Measurements from ENCODE around the gene ATP6V0D1.

The ATP6V0D1 gene

DNA sequence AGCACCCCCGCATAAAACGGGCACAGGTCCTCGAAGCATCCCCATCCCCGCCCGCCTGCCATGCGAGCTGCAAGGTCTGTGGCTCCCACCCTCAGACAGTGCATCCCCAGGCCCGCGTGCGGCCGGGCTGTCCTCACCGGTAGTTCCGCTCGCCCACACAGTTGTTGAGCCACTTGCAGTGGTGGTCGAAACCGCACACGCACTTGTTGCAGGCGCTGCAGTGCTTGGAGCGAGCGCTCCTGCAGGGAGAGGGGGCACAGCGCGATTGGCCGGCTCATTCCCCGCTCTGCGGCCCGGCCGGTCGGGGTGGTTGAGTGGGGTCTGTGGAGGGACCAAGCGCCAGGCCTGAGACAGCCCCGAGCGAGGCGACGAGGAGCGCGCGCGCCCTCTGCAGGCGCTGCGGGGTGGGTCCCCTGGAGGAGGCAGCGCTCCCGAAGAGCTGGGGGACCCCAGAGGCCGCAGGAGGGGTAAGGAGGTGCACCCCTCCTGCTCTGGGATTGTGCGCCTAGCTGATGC is 81.7 kb downstream of the ATP6V0D1 start:
- ATAC-seq (ENCODE audit: low read depth) (peak; percentile 80), DNase-seq (ENCODE audit: low spot score in 2 of 2) (peak; percentile 56 to 71)
- peaks cover 10% of the 10 kb centered on the region for H3K27me3 Mint-ChIP-seq
- H3K4me3 Mint-ChIP-seq: no peak overlapping the region
- H3K27ac Mint-ChIP-seq: no peak overlapping the region
- peaks cover 1% of the 10 kb centered on the region for H3K4me1 Mint-ChIP-seq
- H3K9me3 Mint-ChIP-seq: no peaks in the 10 kb centered on the region
- H3K36me3 Mint-ChIP-seq: no peaks in the 10 kb centered on the region

DNA sequence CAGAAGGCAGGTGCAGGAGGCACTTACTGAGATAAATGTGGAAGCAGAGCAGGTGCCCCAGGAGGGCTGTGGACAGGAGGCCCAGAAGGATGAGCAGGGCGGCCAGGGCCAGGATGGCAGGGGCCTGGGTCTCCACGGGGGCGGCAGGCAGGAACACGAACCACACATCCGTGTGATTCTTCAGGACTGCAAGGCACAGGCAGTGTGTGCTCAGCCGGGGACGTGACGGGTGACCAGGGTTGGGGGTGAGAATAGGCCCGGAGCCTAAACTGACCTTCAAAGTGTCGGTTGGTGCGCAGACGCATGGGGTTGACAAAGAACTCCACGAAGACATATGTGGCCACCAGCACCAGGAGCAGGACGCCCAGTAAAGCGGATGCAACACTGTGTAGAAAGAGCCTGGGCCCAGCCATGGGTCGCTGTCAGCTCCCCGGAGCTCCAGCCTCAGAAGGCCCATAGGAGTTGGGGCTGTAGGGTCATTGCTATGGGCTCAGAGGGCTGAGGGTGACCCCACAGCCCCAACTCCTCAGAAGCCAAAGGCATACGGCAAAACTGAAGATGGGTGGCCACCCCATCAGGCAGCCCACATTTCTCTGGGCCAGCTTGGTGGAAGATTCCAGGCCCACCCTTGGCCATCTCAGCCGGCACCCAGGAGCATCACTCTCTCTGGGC is 82.3 kb downstream of the ATP6V0D1 start:
- Mint-ChIP-seq H3K27ac (no peak overlapping the region), H3K36me3 (no peaks in the 10 kb centered on the region), H3K4me3 (no peak overlapping the region), H3K4me1 (peaks cover 5% of the 10 kb centered on the region), H3K27me3 (peaks cover 12% of the 10 kb centered on the region), H3K9me3 (no peaks in the 10 kb centered on the region)
- DNase-seq (ENCODE audit: low spot score in 2 of 2): no peak
- no peak for ATAC-seq (ENCODE audit: low read depth)

DNA sequence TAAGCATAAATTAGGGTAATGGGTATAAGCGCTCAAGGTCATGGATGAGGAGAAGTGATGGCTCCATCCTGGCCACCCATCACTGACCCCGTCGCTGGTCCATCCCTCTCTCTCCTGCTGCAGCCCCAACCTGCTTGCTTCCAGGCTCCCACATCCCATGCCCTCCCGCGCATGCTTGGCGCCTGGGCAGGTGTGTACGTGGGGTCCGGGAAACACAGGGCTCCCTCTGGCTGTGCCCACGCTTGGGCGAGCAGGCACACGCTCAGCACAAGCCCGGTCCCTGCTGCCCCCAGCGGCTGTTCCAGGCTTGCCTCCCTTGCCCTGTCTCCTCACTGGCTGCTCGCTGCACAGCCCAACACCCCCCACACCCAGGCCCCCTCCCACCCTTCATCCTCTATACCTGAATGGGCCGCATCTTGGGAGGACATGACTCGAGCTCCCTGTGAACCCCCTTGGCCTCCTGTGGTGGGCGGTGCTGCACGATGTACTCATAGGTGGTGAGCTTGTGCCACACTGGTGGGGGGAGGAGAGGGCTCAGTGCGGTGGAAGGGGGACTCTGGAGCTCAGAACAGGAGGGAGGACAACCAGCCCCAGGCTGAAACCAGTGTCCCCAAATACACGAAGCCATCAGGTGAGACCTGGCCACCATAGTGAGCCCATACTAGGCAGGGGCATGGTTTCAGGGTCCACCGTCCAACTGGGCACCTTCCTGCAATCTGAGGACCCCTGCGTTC is 83.0 kb downstream of the ATP6V0D1 start:
- Mint-ChIP-seq H3K4me3 (no peak overlapping the region), H3K27ac (no peak overlapping the region), H3K36me3 (no peaks in the 10 kb centered on the region), H3K9me3 (no peaks in the 10 kb centered on the region), H3K4me1 (peaks cover 5% of the 10 kb centered on the region), H3K27me3 (peaks cover 13% of the 10 kb centered on the region)
- ATAC-seq (ENCODE audit: low read depth): no peak
- DNase-seq (ENCODE audit: low spot score in 2 of 2): no peak

DNA sequence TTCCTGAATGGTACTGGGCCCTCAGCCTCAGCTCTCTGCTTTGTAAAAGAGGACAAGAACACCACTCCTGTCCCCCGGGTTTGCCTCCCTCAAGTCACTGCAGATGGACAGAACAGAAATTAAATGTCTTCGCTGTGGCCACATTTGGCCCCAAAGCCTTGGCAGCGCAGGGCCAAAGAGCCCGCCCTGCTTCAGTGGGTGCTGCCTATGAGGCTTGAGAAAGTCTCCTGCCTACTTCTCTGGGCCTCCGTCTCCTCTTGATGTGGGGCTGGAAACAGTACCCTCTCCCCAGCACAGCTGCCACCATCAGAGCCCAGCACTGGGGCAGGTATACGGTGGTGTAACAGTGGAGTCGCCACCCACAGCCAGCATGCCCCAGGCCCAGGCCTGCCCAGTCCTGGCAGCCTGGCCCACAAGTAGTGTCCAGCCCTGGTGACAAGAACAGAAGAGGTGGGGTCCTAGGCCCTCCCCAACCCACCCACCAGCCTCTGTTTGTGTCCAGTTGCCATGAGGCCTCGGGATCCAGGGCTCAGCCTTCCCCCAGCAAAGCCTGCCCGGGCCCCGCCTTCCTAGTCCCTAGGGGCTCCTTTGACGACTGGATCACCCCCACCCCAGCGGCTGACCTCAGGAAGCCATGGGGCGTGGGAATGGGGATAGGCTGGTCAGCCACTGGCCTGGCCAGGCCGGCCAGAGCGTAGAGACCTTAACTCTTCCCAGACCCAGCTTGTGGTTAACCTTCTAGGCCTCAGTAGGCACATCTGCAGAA is 83.7 kb downstream of the ATP6V0D1 start:
- no peaks in the 10 kb centered on the region for H3K36me3 Mint-ChIP-seq
- no peak overlapping the region for H3K27ac Mint-ChIP-seq
- no peaks in the 10 kb centered on the region for H3K9me3 Mint-ChIP-seq
- H3K27me3 Mint-ChIP-seq: peaks cover 16% of the 10 kb centered on the region
- H3K4me3 Mint-ChIP-seq: no peak overlapping the region
- DNase-seq (ENCODE audit: low spot score in 2 of 2) (no peak), ATAC-seq (ENCODE audit: low read depth) (no peak)
- H3K4me1 Mint-ChIP-seq: peaks cover 9% of the 10 kb centered on the region

DNA sequence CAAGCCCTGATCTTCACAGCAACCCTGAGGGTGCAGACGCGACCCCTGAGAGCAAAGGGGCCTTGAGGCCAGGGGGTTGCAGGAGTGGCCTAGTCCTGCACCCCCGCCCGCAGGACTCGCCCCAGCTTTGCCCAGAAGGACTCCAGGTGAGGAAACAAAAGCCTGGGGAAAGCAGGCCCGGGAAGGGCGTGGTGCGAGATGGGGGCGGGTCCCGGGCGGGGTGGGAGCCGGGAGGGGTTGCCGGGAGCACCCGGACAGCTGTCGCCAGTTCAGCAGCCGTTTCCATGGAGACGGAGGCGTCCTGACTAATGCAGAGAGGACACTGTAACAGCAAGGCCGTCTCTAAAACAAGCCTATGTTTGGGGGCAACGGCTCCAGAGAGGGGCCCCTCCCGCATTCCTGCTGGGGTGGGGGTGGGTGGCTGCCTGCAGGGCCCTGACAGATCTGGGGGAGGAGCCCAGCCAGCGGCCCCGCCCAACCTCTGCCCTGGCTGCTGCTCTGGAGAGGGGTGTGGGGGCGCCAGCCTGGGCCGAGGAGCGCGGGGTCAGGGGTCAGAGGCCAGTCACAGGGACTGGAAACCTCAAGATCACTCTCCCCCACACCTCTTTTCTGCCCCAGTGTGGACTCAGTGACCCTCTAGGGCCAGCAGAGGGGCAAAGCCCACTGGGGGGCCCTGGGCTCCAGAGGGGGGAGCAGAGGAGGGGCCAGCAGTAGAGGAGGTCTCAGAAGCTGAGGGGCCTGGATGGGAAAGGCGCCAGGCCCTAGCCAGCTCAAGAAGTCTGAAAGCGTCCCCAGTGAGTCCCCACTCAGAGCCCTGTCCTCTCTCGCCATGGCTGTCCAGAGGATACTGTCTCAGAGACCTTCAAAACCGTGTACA is 84.6 kb downstream of the ATP6V0D1 start:
- H3K9me3 Mint-ChIP-seq: no peaks in the 10 kb centered on the region
- no peaks in the 10 kb centered on the region for H3K36me3 Mint-ChIP-seq
- DNase-seq (ENCODE audit: low spot score in 2 of 2) (no peak), ATAC-seq (ENCODE audit: low read depth) (no peak)
- H3K27me3 Mint-ChIP-seq: peaks cover 22% of the 10 kb centered on the region
- H3K4me3 Mint-ChIP-seq: no peak overlapping the region
- peaks cover 9% of the 10 kb centered on the region for H3K4me1 Mint-ChIP-seq
- H3K27ac Mint-ChIP-seq: no peak overlapping the region

DNA sequence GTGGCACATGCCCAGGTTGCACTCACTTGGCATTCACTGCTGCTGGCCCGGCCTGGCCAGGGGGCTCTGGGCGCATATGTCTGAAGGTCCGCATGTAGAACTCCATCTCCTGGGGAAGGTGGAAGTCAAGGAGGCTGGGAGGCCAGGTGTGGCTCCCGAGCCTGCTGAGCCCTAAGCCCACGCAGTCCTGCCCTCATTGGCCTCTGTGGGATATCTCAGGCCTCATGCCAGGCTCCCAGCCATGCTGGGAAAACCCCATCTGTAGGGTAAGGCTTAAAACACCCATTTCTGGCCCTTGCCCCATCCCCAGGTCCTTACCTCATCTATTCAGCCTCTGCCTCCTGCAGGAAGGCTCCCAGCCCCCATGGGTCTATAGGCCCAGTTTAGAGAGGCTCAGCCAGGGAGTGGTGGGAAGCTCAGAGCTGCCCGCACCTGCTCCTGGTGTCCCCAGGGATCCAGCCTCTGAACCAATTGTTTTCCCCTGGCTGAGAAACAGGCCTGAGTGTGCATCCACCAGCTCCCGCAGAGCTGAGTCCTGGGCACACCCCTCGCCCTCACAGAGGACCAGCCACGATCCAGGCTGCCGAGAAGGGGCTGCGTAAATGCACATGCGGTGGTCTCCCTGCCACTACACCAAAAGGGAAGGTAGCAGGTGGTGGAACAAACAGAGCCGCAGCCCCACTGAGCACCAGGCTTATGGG is 85.3 kb downstream of the ATP6V0D1 start:
- peaks cover 22% of the 10 kb centered on the region for H3K27me3 Mint-ChIP-seq
- ATAC-seq (ENCODE audit: low read depth) (no peak), DNase-seq (ENCODE audit: low spot score in 2 of 2) (no peak)
- no peak overlapping the region for H3K27ac Mint-ChIP-seq
- H3K4me1 Mint-ChIP-seq: peaks cover 13% of the 10 kb centered on the region
- no peaks in the 10 kb centered on the region for H3K36me3 Mint-ChIP-seq
- no peaks in the 10 kb centered on the region for H3K9me3 Mint-ChIP-seq
- no peak overlapping the region for H3K4me3 Mint-ChIP-seq

DNA sequence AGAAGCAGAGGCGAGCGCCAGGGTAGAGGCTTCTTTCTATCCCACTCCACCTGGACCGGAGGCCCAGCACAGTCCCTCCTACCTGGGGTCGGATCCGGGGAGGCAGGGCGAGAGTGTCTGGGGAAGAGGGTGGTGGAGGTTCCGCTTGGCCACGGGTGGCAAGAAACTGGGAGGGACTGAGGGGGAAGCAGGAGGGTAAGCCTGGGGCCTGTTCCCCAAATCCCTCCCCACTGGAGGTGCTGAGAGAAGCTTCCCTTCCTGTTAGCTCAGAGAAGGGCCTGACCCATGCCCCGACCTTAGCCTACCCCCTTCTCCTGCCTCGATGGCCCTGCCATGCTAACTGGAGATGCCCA is 85.9 kb downstream of the ATP6V0D1 start:
- peaks cover 17% of the 10 kb centered on the region for H3K4me1 Mint-ChIP-seq
- no peak overlapping the region for H3K4me3 Mint-ChIP-seq
- no peak for ATAC-seq (ENCODE audit: low read depth)
- H3K27me3 Mint-ChIP-seq: peaks cover 24% of the 10 kb centered on the region
- H3K27ac Mint-ChIP-seq: no peak overlapping the region
- no peak for DNase-seq (ENCODE audit: low spot score in 2 of 2)
- no peaks in the 10 kb centered on the region for H3K36me3 Mint-ChIP-seq
- H3K9me3 Mint-ChIP-seq: no peaks in the 10 kb centered on the region

DNA sequence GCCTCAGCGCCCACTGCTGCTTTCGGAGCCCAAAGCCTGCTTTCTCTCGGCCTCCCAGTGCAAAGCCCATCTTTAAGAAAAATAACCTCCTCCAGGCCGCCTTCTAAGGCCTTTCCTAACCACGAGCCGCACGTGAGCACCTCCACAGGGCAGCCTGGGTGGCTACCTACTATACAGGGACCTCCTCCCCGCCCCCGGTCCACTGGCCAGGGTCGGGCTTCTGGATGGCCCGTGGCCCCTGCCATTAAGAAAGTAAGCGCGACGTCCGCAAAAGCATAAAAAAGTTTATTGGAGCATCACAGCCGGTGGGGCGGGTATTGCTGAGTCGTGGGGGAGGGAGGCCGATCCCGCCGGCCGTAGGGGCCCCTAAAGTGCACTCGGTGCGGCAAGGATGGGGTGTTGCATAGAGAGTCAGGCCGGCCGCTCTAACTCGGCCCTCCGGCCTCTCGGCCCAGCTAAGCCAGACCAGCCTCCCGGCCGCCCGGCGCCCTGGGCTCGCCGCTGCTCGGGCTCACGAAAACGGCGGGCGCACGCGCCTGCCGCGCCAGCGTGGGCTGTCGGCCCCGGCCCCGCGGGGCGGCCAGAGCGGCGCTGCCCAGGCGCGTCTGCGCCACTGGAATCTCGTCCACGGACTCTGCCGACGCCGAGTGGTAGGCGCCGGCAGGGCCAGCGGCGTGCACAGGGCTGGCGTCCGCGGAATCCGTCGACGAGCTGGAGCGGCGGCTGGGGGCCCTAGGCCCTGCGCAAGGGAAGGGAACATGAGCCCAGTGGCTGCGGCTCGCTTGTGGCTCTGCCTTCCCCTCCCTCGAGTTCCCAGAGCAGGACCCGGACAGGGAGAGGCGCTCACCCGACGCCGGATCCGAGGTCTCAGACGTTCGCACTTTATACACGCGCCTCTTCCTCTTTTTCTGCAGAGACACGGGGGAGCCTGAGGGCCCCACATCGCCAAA is 86.5 kb downstream of the ATP6V0D1 start:
- H3K27me3 Mint-ChIP-seq: peaks cover 28% of the 10 kb centered on the region
- DNase-seq (ENCODE audit: low spot score in 2 of 2) (peak in 1 of 2 donors; percentile 37), ATAC-seq (ENCODE audit: low read depth) (peak; percentile 59)

DNA sequence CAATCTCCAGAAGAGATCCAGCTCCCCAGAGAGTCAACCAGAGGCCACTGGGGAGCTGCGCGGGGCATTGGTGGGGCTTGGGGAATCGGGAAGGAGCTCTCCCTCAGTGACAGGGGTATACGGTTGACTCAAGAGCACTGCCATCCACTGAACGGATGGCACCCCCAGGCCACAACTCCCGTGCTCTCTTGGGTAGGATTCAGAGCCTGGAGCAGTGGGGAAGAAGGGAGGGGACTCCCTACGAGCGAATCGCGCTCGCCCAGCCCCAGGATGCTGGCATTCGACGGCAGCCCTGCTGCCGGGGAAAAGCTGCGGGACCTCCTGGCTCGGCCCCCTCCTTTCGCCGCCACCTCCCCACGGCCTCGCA is 87.2 kb downstream of the ATP6V0D1 start:
- no peak overlapping the region for H3K27ac Mint-ChIP-seq
- no peaks in the 10 kb centered on the region for H3K36me3 Mint-ChIP-seq
- peaks cover 28% of the 10 kb centered on the region for H3K27me3 Mint-ChIP-seq
- DNase-seq (ENCODE audit: low spot score in 2 of 2) (no peak), ATAC-seq (ENCODE audit: low read depth) (no peak)
- H3K4me1 Mint-ChIP-seq: peaks cover 21% of the 10 kb centered on the region
- H3K4me3 Mint-ChIP-seq: peak overlapping the region; percentile 74
- H3K9me3 Mint-ChIP-seq: no peaks in the 10 kb centered on the region

More for the DNA sequence above, 86.5 kb downstream of the ATP6V0D1 start:
- H3K36me3 Mint-ChIP-seq: no peaks in the 10 kb centered on the region
- no peaks in the 10 kb centered on the region for H3K9me3 Mint-ChIP-seq
- peaks cover 21% of the 10 kb centered on the region for H3K4me1 Mint-ChIP-seq
- peak overlapping the region; percentile 74 for H3K4me3 Mint-ChIP-seq
- H3K27ac Mint-ChIP-seq: no peak overlapping the region

DNA sequence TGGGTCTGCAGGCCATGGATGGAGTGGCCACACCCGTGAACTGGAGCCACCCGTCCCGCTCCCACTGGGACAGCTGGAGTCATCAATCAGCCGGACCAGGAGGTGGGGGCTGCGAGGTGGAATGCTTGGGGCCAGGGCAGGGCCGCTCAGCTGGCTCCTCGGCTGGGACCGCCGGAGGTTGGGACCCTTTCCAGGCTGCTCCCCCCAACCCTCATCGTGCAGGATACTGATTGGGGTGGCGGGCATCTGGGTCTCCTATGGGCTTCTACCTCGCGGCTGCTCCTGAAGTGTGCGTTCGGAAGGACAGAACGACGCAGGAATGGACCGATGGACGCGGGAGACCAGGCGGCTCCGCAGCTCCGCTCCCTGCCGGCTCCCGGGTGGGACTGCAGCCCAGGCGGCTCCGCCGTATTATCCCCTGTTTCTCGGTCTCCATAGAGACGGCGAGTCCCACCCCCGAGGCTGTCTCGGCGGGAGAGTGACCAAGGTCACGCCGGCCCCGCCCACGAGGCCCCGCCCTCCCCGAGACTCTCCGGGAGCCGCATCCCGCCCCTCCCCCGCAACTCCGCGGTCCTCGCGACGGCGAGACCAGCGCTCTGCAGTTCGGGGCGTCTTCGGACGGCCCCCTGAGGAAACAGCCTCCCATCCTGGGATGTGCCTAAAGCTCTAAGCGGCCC is 87.7 kb downstream of the ATP6V0D1 start, which contains the start of gene TPPP3:
Gene TPPP3 (minus strand): TSS at position 388 of the 677 bp plus-strand sequence. CDS start 2,387 bp downstream, outside the sequence.
- H3K4me3 Mint-ChIP-seq: peak within 1 kb of the TSS; percentile 74
- peaks cover 26% of the 10 kb centered on the region for H3K27me3 Mint-ChIP-seq
- H3K27ac Mint-ChIP-seq: no peak within 1 kb of the TSS
- no peaks in the 10 kb centered on the region for H3K9me3 Mint-ChIP-seq
- no peaks in the 10 kb centered on the region for H3K36me3 Mint-ChIP-seq
- peaks cover 21% of the 10 kb centered on the region for H3K4me1 Mint-ChIP-seq
- DNase-seq (ENCODE audit: low spot score in 2 of 2) (no peak), ATAC-seq (ENCODE audit: low read depth) (peak; percentile 45)

DNA sequence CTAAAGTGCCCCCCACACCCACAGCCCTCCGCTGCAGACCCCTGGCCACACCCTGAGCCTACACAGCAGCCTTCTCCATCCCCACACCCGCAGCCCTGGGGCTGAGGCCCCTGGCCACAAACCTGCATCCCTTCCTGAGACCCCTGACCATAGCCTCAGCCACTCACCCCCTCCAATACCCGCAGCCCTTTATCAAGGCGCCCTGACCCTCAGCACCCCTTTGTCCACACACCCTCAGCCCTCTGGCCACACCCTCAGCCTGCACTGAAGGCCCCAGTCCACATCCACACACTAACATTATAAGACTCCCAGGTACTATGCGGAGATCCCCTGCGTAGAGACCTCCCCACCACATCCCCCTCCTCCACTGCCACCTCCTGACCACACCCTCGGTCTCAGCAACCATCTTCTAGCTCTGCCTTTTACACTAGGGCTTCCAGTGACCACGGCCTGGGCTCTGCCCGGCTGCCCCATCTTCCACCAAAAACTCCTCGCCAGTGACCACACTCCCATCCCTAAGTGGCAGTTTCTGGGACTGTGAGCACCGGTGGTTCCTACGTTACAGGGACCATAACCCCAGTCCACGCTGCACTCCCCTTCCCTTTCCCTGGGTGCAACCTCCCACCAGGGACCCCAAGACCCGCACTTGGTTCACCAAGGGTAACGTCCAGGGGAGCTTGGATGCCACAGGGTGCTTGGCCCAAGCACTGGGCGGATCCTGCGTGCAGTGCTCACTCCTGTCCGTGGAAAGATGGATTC is 88.5 kb downstream of the ATP6V0D1 start:
- no peak overlapping the region for H3K27ac Mint-ChIP-seq
- DNase-seq (ENCODE audit: low spot score in 2 of 2) (no peak), ATAC-seq (ENCODE audit: low read depth) (no peak)
- peaks cover 21% of the 10 kb centered on the region for H3K4me1 Mint-ChIP-seq
- H3K9me3 Mint-ChIP-seq: no peaks in the 10 kb centered on the region
- no peak overlapping the region for H3K4me3 Mint-ChIP-seq
- peaks cover 25% of the 10 kb centered on the region for H3K27me3 Mint-ChIP-seq
- no peaks in the 10 kb centered on the region for H3K36me3 Mint-ChIP-seq

All from memory B cell (primary cell).